Measurements from ENCODE around the gene MIEF2. TPM values are rescaled to one million over a fixed set of nuclear protein-coding genes. Genes with fewer than 3 reads are reported as not detected.

The MIEF2 gene
- total and polyA plus RNA-seq, 2 donors (not counting 3 experiments of a cell fraction or from before 2014, with no cell fraction given) = 8.3 to 22.7 TPM

- ChIA-PET POLR2A (interaction anchor here (1.6 kb wide), 1 partner anchor 23 kb away, joined by 4 read pairs; no protein-coding TSS in a partner anchor), CTCF (interaction anchor here (1.6 kb wide), 1 partner anchor 8 kb away, joined by 3 read pairs; no protein-coding TSS in a partner anchor)
- BruUV-seq (replicated peaks) = no TSS peak
- Histone ChIP-seq H3K27ac (ENCODE audit: insufficient read depth, low read depth, low read length) (peak within 1 kb of the TSS; percentile 42), H4K20me1 (replicated peaks; ENCODE audit: control insufficient read depth, extremely low read depth, insufficient read depth, low read length) (no peaks in the 10 kb centered on the region), H3K9me3 (replicated peaks; ENCODE audit: control insufficient read depth, insufficient read depth, low read length) (no peaks in the 10 kb centered on the region), H3K27me3 (ENCODE audit: control insufficient read depth in 2 of 2, insufficient read depth in 2 of 2, low read length in 2 of 2) (no peaks in the 10 kb centered on the region), H3K4me2 (ENCODE audit: insufficient read depth, low read length) (peak within 1 kb of the TSS; percentile 91), H3K4me3 (replicated peaks in 1 of 3; ENCODE audit: insufficient read depth in 1 of 3, low read depth in 1 of 3, low read length in 3 of 3) (peak within 1 kb of the TSS; percentile 63 to 78 (median 68)), H2AFZ (ENCODE audit: low read depth, low read length) (peak within 1 kb of the TSS; percentile 63), H3K36me3 (ENCODE audit: control insufficient read depth in 2 of 2, extremely low read depth in 1 of 2, insufficient read depth in 2 of 2, low read length in 2 of 2) (no peaks in the 10 kb centered on the region), H3K4me1 (ENCODE audit: control insufficient read depth, extremely low read depth, insufficient read depth, low read length) (peaks cover 18% of the 10 kb centered on the region), H3K9ac (replicated peaks; ENCODE audit: extremely low read depth, insufficient read depth, low read length) (peak within 1 kb of the TSS; percentile 84), H3K79me2 (ENCODE audit: control insufficient read depth, insufficient read depth, low read length) (peaks cover 39% of the 10 kb centered on the region), H3K9me1 (replicated peaks; ENCODE audit: control insufficient read depth, extremely low read depth, insufficient read depth, low read length) (no peaks in the 10 kb centered on the region)
- dilution Hi-C loops (cut with MboI; ENCODE audit: extremely low pct_ligation_motif_present, low sequenced_read_pairs) = no loop called here
- TF ChIP-seq POLR2A (IDR thresholded peaks at IDR 0.05; ENCODE audit: low read depth, low read length) (no peak), EZH2 (IDR thresholded peaks at IDR 0.05; ENCODE audit: borderline replicate concordance, low read depth, low read length, severe bottlenecking) (no peak), GATA2 (IDR thresholded peaks at IDR 0.05; ENCODE audit: insufficient read depth, insufficient read length, low read depth, low read length) (no peak), FOS (IDR thresholded peaks at IDR 0.05; ENCODE audit: borderline replicate concordance, insufficient read depth, low read length) (no peak), MAX (IDR thresholded peaks at IDR 0.05; ENCODE audit: insufficient read depth, insufficient read length) (no peak), MYC (IDR thresholded peaks at IDR 0.05; ENCODE audit: low read depth, low read length) (no peak), POLR2AphosphoS5 (IDR thresholded peaks at IDR 0.05; ENCODE audit: insufficient read depth, low read depth, low read length) (peak; percentile 30), CTCF (IDR thresholded peaks at IDR 0.05; ENCODE audit: extremely low read depth in 1 of 2, insufficient read depth in 1 of 2, low read depth in 1 of 2, low read length in 2 of 2) (no peak), JUN (IDR thresholded peaks at IDR 0.05; ENCODE audit: borderline replicate concordance, insufficient read depth, insufficient read length, low read depth) (no peak)
- DNase-seq (ENCODE audit: low read depth, low spot score) = peak; percentile 91
- peak; percentile 84 for FAIRE-seq
- intact Hi-C loops (cut with micrococcal nuclease) = loop anchor here (1.0 to 2.0 kb wide), 2 partner anchors 36 to 90 kb away; partner anchors contain the start of genes SMCR8 and TOP3A
Measured at GRCh38 chr17:18225121-18225641, 35.3 kb upstream of the MIEF2 start, which contains the start of gene LLGL1. TSS of gene LLGL1 (plus strand) at chr17:18225635. CDS start at chr17:18225683, 48 bp downstream.
